HepG2 (cell line): ENCODE results near the gene PPP2R5C. TPM values are rescaled to one million over a fixed set of nuclear protein-coding genes. Genes with fewer than 3 reads are reported as not detected.
A peak's percentile ranks its signal among the peaks of the same experiment; 100 is the strongest.

Experiments used
- AGO2 ChIP-seq: fragments of 200-400 bp; formaldehyde crosslinking; optimal IDR thresholded peaks from 2 replicates; pipeline ENCODE3; 2017; ENCODE audit warnings: mild to moderate bottlenecking, low read depth, low read length, moderate library complexity
- ASH2L ChIP-seq: fragments of 300-600, 200-600 bp; sonication (generic); IDR thresholded peaks from 2 replicates; pipeline ENCODE4 v1.7.0; 2017; ENCODE audit warnings: low read depth, mild to moderate bottlenecking, moderate library complexity, mixed read lengths, low read length; ENCODE audit not compliant: insufficient read length
- ATM ChIP-seq: fragments of 450-650 bp; IDR thresholded peaks from 2 replicates; pipeline ENCODE4 v1.7.1; 2017; ENCODE audit warnings: mild to moderate bottlenecking, borderline replicate concordance
- FOXA3 ChIP-seq: IDR thresholded peaks from 2 replicates; pipeline ENCODE4 v1.6.1; 2016; ENCODE audit warnings: missing genetic modification reagents, missing compliant biosample characterization
- GTF2F1 ChIP-seq: fragments of 150-350 bp; IDR thresholded peaks from 2 replicates; pipeline ENCODE4 v1.6.1; 2014; ENCODE audit warnings: low read length
- KDM1A ChIP-seq: IDR thresholded peaks from 2 replicates; pipeline ENCODE4 v1.6.1; 2016; ENCODE audit warnings: missing compliant biosample characterization
- NR2C2 ChIP-seq: sonication (generic); formaldehyde crosslinking; IDR thresholded peaks from 2 replicates; pipeline ENCODE4 v1.4.0; 2020; ENCODE audit warnings: missing genetic modification reagents, mild to moderate bottlenecking, moderate library complexity, borderline replicate concordance
- PHF8 ChIP-seq: sonication (generic); formaldehyde crosslinking; IDR thresholded peaks from 2 replicates; pipeline ENCODE4 v1.5.0; 2020; ENCODE audit warnings: missing genetic modification reagents
- RCOR2 ChIP-seq: IDR thresholded peaks from 2 replicates; pipeline ENCODE4 v1.6.1; 2016; ENCODE audit warnings: missing biosample characterization, missing genetic modification reagents
- SMARCE1 ChIP-seq: fragments of 450-650 bp; IDR thresholded peaks from 2 replicates; pipeline ENCODE4 v1.6.1; 2017; ENCODE audit warnings: borderline replicate concordance
- SMYD3 ChIP-seq: sonication (generic); formaldehyde crosslinking; IDR thresholded peaks from 2 replicates; pipeline ENCODE4 v1.8.1; 2023; ENCODE audit warnings: mild to moderate bottlenecking, missing genetic modification reagents
- SRF ChIP-seq: IDR thresholded peaks from 2 replicates; pipeline ENCODE4 v1.6.1; 2011; ENCODE audit warnings: mild to moderate bottlenecking, low read depth, low read length, moderate library complexity
- TSC22D2 ChIP-seq: sonication (generic); formaldehyde crosslinking; IDR thresholded peaks from 2 replicates; pipeline ENCODE4 v1.5.1; 2020; ENCODE audit warnings: missing genetic modification reagents, mild to moderate bottlenecking, borderline replicate concordance
- ZEB1 ChIP-seq: IDR thresholded peaks from 2 replicates; pipeline ENCODE4 v1.6.1; 2012; ENCODE audit warnings: mild to moderate bottlenecking, low read depth, inconsistent platforms; ENCODE audit not compliant: insufficient replicate concordance
- ZFY ChIP-seq: sonication (generic); formaldehyde crosslinking; IDR thresholded peaks from 2 replicates; pipeline ENCODE4 v1.4.0; 2020; ENCODE audit warnings: missing genetic modification reagents
- ZHX1 ChIP-seq: sonication (generic); formaldehyde crosslinking; IDR thresholded peaks from 2 replicates; pipeline ENCODE4 v1.8.1; 2022; ENCODE audit warnings: low read depth, mild to moderate bottlenecking, missing genetic modification reagents
- ZNF274 ChIP-seq: sonication (generic); formaldehyde crosslinking; IDR thresholded peaks from 2 replicates; pipeline ENCODE4 v1.5.1; 2020; ENCODE audit warnings: mild to moderate bottlenecking, missing genetic modification reagents
- ZNF34 ChIP-seq: sonication (generic); formaldehyde crosslinking; IDR thresholded peaks from 2 replicates; pipeline ENCODE4 v1.4.0; 2020; ENCODE audit warnings: mild to moderate bottlenecking, missing genetic modification reagents, borderline replicate concordance
- ZNF546 ChIP-seq: sonication (generic); formaldehyde crosslinking; conservative IDR thresholded peaks from 2 replicates; pipeline ENCODE4 v1.8.1; 2023; ENCODE audit warnings: mild to moderate bottlenecking, missing genetic modification reagents
- ZNF564 ChIP-seq: sonication (generic); formaldehyde crosslinking; IDR thresholded peaks from 2 replicates; pipeline ENCODE4 v1.8.1; 2023; ENCODE audit warnings: mild to moderate bottlenecking, missing genetic modification reagents
- ZNF605 ChIP-seq: sonication (generic); formaldehyde crosslinking; IDR thresholded peaks from 2 replicates; pipeline ENCODE4 v1.8.0; 2022; ENCODE audit warnings: mild to moderate bottlenecking, missing genetic modification reagents
- ZNF672 ChIP-seq: sonication (generic); formaldehyde crosslinking; IDR thresholded peaks from 2 replicates; pipeline ENCODE4 v1.8.1; 2022; ENCODE audit warnings: missing genetic modification reagents
- ZNF775 ChIP-seq: sonication (generic); formaldehyde crosslinking; IDR thresholded peaks from 2 replicates; pipeline ENCODE4 v1.4.0; 2020; ENCODE audit warnings: missing genetic modification reagents, mild to moderate bottlenecking, moderate library complexity, borderline replicate concordance
- ZNF816 ChIP-seq: sonication (generic); formaldehyde crosslinking; IDR thresholded peaks from 2 replicates; pipeline ENCODE4 v1.8.0; 2022; ENCODE audit warnings: missing genetic modification reagents, mild to moderate bottlenecking, borderline replicate concordance
- ZNF878 ChIP-seq: sonication (generic); formaldehyde crosslinking; IDR thresholded peaks from 2 replicates; pipeline ENCODE4 v1.8.1; 2023; ENCODE audit warnings: mild to moderate bottlenecking, missing genetic modification reagents, moderate library complexity
- polyA plus RNA-seq, 8 experiments: library from polyadenylated mRNA; depleted of rRNA in 3 of 8; stranded (reverse) in 7 of 8; unstranded in 1 of 8; fragments of >200 nt; fragmentation: Illumina TruSeq in 4 of 8; extraction: Trizol in 4 of 8; gene quantifications; 2 replicates each; pipeline versions ENCODE4 v1.2.1 to v1.2.3, GENCODE V29; 2011 to 2016; ENCODE audit warnings: low read depth in 4 of 8, missing spikeins in 1 of 8, mixed read lengths in 1 of 8; ENCODE audit not compliant: insufficient read depth in 1 of 8
- total RNA-seq, 5 experiments: library from RNA; depleted of rRNA; stranded (reverse); fragments of >200 nt; fragmentation: Illumina TruSeq; extraction: Trizol; gene quantifications; 2 replicates each; pipeline ENCODE4 v1.2.3, GENCODE V29; 2016; ENCODE audit warnings: low read depth in 1 of 5
- TF ChIP-seq, protein P1 (sequence below): sonication (generic); formaldehyde crosslinking; IDR thresholded peaks from 2 replicates; pipeline ENCODE4 v1.4.0; 2020; ENCODE audit warnings: mild to moderate bottlenecking, missing genetic modification reagents

Gene PPP2R5C
- total and polyA plus RNA-seq, 2 of the 13 experiments (the other 11 are each of a cell fraction or from before 2014, with no cell fraction given), result 74.3 to 78.5 TPM

DNA sequence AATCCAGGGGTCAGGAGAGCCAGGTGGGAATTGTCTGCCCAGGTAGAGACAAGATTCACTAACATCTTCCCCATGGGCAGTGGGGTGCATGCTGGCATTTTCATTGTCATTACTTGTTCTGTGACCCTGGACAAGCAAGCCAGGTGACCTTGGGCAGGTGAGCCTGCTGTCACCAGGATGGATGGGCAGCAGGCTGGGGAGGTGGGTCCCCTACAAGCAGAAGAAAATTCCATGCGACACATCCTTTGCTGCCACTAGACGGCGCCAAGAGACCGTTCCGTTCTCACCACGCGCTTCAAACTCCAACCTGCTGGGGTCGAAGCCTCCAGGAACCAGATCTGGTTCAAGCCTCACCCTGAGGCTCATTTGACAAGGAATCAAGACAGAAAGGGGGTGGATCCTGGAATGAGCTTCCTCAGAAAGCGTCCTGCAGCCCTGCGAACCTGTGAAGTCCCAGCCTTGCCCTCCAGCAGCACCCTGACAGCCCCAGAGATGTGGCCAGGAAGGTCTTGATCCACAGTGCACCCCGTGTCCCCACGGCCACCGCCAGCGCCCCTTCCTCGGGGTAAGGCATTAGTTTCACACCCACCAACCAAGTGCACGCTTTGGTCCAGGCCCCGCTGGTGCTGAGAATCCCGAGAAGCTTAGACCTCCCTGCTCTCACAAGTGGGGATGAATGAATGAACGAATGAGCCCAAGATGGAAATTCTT is 199.7 kb downstream of the PPP2R5C start (continued):
- no peak for TF ChIP-seq ZNF274 (CRISPR knock-in tag)
- no peak for TF ChIP-seq SMARCE1
- no peak for TF ChIP-seq NR2C2
- no peak for TF ChIP-seq ASH2L
- TF ChIP-seq ZNF878 (CRISPR knock-in tag), result 0 out of 2 replicates have a peak, but pooled peaks have one; percentile 48
- TF ChIP-seq KDM1A (CRISPR knock-in tag), result no peak
- TF ChIP-seq SMYD3 (CRISPR knock-in tag), result no peak
- TF ChIP-seq, protein P1, sequence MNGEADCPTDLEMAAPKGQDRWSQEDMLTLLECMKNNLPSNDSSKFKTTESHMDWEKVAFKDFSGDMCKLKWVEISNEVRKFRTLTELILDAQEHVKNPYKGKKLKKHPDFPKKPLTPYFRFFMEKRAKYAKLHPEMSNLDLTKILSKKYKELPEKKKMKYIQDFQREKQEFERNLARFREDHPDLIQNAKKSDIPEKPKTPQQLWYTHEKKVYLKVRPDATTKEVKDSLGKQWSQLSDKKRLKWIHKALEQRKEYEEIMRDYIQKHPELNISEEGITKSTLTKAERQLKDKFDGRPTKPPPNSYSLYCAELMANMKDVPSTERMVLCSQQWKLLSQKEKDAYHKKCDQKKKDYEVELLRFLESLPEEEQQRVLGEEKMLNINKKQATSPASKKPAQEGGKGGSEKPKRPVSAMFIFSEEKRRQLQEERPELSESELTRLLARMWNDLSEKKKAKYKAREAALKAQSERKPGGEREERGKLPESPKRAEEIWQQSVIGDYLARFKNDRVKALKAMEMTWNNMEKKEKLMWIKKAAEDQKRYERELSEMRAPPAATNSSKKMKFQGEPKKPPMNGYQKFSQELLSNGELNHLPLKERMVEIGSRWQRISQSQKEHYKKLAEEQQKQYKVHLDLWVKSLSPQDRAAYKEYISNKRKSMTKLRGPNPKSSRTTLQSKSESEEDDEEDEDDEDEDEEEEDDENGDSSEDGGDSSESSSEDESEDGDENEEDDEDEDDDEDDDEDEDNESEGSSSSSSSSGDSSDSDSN (CRISPR knock-in tag), result peak; percentile 26; the same call in 1 of the 2 replicates
- TF ChIP-seq ZNF34 (CRISPR knock-in tag), result no peak
- no peak for TF ChIP-seq SRF
- TF ChIP-seq ZNF816 (CRISPR knock-in tag), result no peak
- no peak for TF ChIP-seq ATM
- peak; percentile 81 for TF ChIP-seq ZEB1
- TF ChIP-seq ZHX1 (CRISPR knock-in tag), result no peak
- TF ChIP-seq FOXA3, result no peak
- TF ChIP-seq AGO2, result no peak
- no peak for TF ChIP-seq ZNF672 (CRISPR knock-in tag)
- no peak for TF ChIP-seq GTF2F1
- TF ChIP-seq TSC22D2 (CRISPR knock-in tag), result no peak; the same call in 1 of the 2 replicates
- no peak for TF ChIP-seq ZNF546
- no peak; the same call in 1 of the 2 replicates for TF ChIP-seq PHF8 (CRISPR knock-in tag)
- TF ChIP-seq ZNF605 (CRISPR knock-in tag), result peak; percentile 59; the same call in 1 of the 2 replicates
- no peak; the same call in 1 of the 2 replicates for TF ChIP-seq ZFY (CRISPR knock-in tag)
- no peak for TF ChIP-seq ZNF564
- TF ChIP-seq ZNF775 (CRISPR knock-in tag), result no peak
- TF ChIP-seq RCOR2 (CRISPR knock-in tag), result no peak
